Panc1 (cell line): ENCODE measurements around the gene STRADB. TPM values are rescaled to one million over a fixed set of nuclear protein-coding genes. Genes with fewer than 3 reads are reported as not detected.

Experiments used
- ATAC-seq: fragments of 200-7000 bp; cut with Tn5 transposase; 2 replicates; pipeline ENCODE4 v1.9.1; 2020; ENCODE audit warnings: mild to moderate bottlenecking, moderate library complexity
- BruUV-seq: library from RNA; stranded (reverse); fragments of 400-500 nt; replicated peaks from 2 replicates; lab custom pipeline; 2021; lab: Mats Ljungman, UMichigan
- CTCF ChIA-PET: fragments of 300-600 bp; sonication (Branson Sonifier 250); formaldehyde crosslinking; loops from one replicate; lab custom pipeline; 2022; ENCODE audit warnings: antibody characterized with exemption; lab: Charles Lee
- POLR2A ChIA-PET: fragments of 300-600 bp; sonication (Branson Sonifier 250); formaldehyde crosslinking; loops from one replicate; lab custom pipeline; 2022; ENCODE audit warnings: antibody characterized with exemption; lab: Charles Lee
- DNase-seq: peaks from one replicate; pipeline ENCODE4 v3.0.0-alpha.2; 2010; ENCODE audit warnings: low read depth, low spot score
- H3K27ac ChIP-seq: 2 replicates; pipeline ENCODE4 v1.5.1; 2011; ENCODE audit warnings: mild to moderate bottlenecking, low read length, inconsistent platforms
- H3K27me3 ChIP-seq: fragments of 200-500 bp; sonication (Bioruptor generic); 2 replicates; pipeline ENCODE4 v1.6.0; 2014; ENCODE audit warnings: low read length, inconsistent platforms; ENCODE audit not compliant: control insufficient read depth, insufficient read depth
- H3K36me3 ChIP-seq: fragments of 200-500 bp; sonication (Bioruptor generic); 2 replicates; pipeline ENCODE4 v1.5.1; 2014; ENCODE audit warnings: inconsistent platforms, mild to moderate bottlenecking, low read length, moderate library complexity; ENCODE audit not compliant: control insufficient read depth, insufficient read depth
- H3K4me1 ChIP-seq: 2 replicates; pipeline ENCODE4 v1.5.1; 2011; ENCODE audit warnings: inconsistent platforms, mild to moderate bottlenecking, low read length, moderate library complexity; ENCODE audit not compliant: control insufficient read depth, insufficient read depth
- H3K4me3 ChIP-seq, 2 experiments: 2 replicates each; pipeline ENCODE4 v1.5.1; 2011 to 2012; ENCODE audit warnings: low read depth in 2 of 2, low read length in 2 of 2, mild to moderate bottlenecking in 2 of 2, inconsistent platforms in 1 of 2, moderate library complexity in 1 of 2
- H3K9me3 ChIP-seq: fragments of 200-500 bp; sonication (Bioruptor generic); 2 replicates; pipeline ENCODE4 v1.5.1; 2014; ENCODE audit warnings: low read depth, mild to moderate bottlenecking, inconsistent platforms, low read length, moderate library complexity; ENCODE audit not compliant: control insufficient read depth, insufficient read depth
- POLR2AphosphoS5 ChIP-seq: IDR thresholded peaks from 2 replicates; pipeline ENCODE4 v1.6.1; 2012; ENCODE audit warnings: mild to moderate bottlenecking, low read depth, low read length, moderate library complexity
- SIN3A ChIP-seq: IDR thresholded peaks from 2 replicates; pipeline ENCODE4 v1.6.1; 2012; ENCODE audit warnings: low read depth, mild to moderate bottlenecking, low read length, moderate library complexity, borderline replicate concordance; ENCODE audit not compliant: insufficient read depth
- TCF7L2 ChIP-seq: IDR thresholded peaks from 2 replicates; pipeline ENCODE4 v1.6.1; 2011; ENCODE audit warnings: mild to moderate bottlenecking, low read depth, low read length, inconsistent platforms
- in situ Hi-C: cut with HindIII; loops from 2 replicates; pipeline ENCODE4 v1.10.0; 2016; ENCODE audit warnings: low sequenced_read_pairs, low pct_unique_long_range_greater_than_20kb
- intact Hi-C: fragments of 100-400 bp; cut with micrococcal nuclease; formaldehyde crosslinking; loops from one replicate; pipeline ENCODE4 v1.10.0; 2022; ENCODE audit not compliant: unreplicated experiment
- total RNA-seq: library from RNA; stranded (reverse); gene quantifications from one replicate; pipeline ENCODE4 v1.2.1, GENCODE V29; 2021; ENCODE audit not compliant: unreplicated experiment
- TF ChIP-seq, protein P1 (sequence below): fragments of 450-650 bp; IDR thresholded peaks from 2 replicates; pipeline ENCODE4 v1.5.1; 2017; ENCODE audit warnings: mild to moderate bottlenecking
- TF ChIP-seq, protein P2 (sequence below), 2 experiments: IDR thresholded peaks; 2 replicates each; pipeline ENCODE4 v1.6.1; 2011 to 2012; ENCODE audit warnings: low read depth in 2 of 2, control low read depth in 1 of 2, low read length in 1 of 2, mild to moderate bottlenecking in 1 of 2, moderate library complexity in 1 of 2; ENCODE audit not compliant: insufficient read depth in 1 of 2

The STRADB gene
- total RNA-seq, 1 experiment from 2014 or later, result 33.4 TPM

DNA sequence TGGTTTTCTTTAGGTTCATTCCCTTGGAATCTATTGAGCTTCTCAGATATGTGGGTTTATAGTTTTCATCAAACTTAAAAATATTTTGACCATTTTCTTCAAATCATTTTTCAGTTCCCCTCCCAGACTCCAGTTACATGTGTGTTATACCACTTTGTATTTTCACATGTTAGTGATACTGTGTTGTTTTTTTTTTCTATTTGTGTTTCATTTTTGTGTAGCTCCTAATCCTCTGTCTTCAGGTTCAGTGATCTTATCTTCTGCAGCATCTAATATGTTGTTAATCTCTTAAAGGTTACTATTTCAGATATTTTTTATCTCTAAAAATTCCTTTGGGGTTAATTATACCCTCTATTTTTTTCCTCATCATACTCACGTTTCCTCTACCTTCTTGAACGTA, 51.2 kb downstream of the STRADB start:
- H3K9me3 ChIP-seq, result peaks cover 5% of the 10 kb centered on the region; the same call in 1 of the 2 replicates
- intact Hi-C loops (no loop called here), in situ Hi-C loops (no loop called here)
- ChIA-PET CTCF (interaction anchor here (0.7 kb wide), 1 partner anchor 13 kb away, joined by 5 read pairs; no protein-coding TSS in a partner anchor), POLR2A (no interaction called here)
- no peak for ATAC-seq
- TF ChIP-seq, protein P1, sequence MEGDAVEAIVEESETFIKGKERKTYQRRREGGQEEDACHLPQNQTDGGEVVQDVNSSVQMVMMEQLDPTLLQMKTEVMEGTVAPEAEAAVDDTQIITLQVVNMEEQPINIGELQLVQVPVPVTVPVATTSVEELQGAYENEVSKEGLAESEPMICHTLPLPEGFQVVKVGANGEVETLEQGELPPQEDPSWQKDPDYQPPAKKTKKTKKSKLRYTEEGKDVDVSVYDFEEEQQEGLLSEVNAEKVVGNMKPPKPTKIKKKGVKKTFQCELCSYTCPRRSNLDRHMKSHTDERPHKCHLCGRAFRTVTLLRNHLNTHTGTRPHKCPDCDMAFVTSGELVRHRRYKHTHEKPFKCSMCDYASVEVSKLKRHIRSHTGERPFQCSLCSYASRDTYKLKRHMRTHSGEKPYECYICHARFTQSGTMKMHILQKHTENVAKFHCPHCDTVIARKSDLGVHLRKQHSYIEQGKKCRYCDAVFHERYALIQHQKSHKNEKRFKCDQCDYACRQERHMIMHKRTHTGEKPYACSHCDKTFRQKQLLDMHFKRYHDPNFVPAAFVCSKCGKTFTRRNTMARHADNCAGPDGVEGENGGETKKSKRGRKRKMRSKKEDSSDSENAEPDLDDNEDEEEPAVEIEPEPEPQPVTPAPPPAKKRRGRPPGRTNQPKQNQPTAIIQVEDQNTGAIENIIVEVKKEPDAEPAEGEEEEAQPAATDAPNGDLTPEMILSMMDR, result no peak
- TF ChIP-seq SIN3A, result no peak
- TF ChIP-seq, protein P2, sequence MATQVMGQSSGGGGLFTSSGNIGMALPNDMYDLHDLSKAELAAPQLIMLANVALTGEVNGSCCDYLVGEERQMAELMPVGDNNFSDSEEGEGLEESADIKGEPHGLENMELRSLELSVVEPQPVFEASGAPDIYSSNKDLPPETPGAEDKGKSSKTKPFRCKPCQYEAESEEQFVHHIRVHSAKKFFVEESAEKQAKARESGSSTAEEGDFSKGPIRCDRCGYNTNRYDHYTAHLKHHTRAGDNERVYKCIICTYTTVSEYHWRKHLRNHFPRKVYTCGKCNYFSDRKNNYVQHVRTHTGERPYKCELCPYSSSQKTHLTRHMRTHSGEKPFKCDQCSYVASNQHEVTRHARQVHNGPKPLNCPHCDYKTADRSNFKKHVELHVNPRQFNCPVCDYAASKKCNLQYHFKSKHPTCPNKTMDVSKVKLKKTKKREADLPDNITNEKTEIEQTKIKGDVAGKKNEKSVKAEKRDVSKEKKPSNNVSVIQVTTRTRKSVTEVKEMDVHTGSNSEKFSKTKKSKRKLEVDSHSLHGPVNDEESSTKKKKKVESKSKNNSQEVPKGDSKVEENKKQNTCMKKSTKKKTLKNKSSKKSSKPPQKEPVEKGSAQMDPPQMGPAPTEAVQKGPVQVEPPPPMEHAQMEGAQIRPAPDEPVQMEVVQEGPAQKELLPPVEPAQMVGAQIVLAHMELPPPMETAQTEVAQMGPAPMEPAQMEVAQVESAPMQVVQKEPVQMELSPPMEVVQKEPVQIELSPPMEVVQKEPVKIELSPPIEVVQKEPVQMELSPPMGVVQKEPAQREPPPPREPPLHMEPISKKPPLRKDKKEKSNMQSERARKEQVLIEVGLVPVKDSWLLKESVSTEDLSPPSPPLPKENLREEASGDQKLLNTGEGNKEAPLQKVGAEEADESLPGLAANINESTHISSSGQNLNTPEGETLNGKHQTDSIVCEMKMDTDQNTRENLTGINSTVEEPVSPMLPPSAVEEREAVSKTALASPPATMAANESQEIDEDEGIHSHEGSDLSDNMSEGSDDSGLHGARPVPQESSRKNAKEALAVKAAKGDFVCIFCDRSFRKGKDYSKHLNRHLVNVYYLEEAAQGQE (IDR thresholded peaks at IDR 0.05; ENCODE audit: insufficient read depth in 1 of 2, low read depth in 2 of 2, low read length in 1 of 2), result no peak
- no peak for TF ChIP-seq TCF7L2
- no peak for TF ChIP-seq POLR2AphosphoS5
- no peaks in the 10 kb centered on the region for H3K4me1 ChIP-seq
- H3K27ac ChIP-seq, result no peak overlapping the region
- no peaks in the 10 kb centered on the region for H3K36me3 ChIP-seq
- no peak overlapping the region for H3K4me3 ChIP-seq
- DNase-seq, result no peak
- no peaks in the 10 kb centered on the region; the same call in 1 of the 2 replicates for H3K27me3 ChIP-seq
- no TSS peak for BruUV-seq

DNA sequence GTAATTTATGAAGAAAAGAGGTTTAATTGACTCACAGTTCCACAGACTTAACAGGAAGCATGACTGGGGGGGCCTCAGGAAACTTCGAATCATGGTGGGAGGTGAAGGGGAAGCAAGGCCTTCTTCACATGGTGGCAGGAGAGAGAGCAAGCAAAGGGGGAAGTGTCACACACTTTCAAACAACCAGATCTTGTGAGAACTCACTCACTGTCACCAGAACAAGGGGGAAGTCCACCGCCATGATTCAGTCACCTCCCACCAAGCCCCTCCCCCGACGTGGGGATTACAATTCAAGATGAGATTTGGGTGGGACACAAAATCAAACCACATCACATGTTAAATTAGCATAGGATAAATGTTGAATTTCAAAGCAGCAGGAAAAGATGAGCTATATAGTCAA, 56.2 kb downstream of the STRADB start:
- Histone ChIP-seq H3K36me3 (no peaks in the 10 kb centered on the region), H3K9me3 (peaks cover 3% of the 10 kb centered on the region; the same call in 1 of the 2 replicates), H3K4me3 (no peak overlapping the region), H3K27me3 (peaks cover 9% of the 10 kb centered on the region), H3K27ac (no peak overlapping the region), H3K4me1 (no peaks in the 10 kb centered on the region)
- ChIA-PET CTCF (no interaction called here), POLR2A (no interaction called here)
- DNase-seq, result no peak
- no TSS peak for BruUV-seq
- intact Hi-C loops, result no loop called here
- ATAC-seq, result no peak
- no peak for TF ChIP-seq SIN3A
- TF ChIP-seq, protein P2 (IDR thresholded peaks at IDR 0.05; ENCODE audit: insufficient read depth in 1 of 2, low read depth in 2 of 2, low read length in 1 of 2), result no peak
- no peak for TF ChIP-seq TCF7L2
- TF ChIP-seq POLR2AphosphoS5, result no peak
- TF ChIP-seq, protein P1, result no peak
- in situ Hi-C loops, result no loop called here
